T-helper 2 cell treated with Interferon-gamma antibody and Interleukin-4, amounts not matched to agents 5 μg/mL and 100 μg/mL, for 36 hours (primary cell): ENCODE measurements around the gene ENO3.

Experiments
- DNase-seq: peaks from one replicate; pipeline ENCODE4 v3.0.0; 2021; ENCODE audit warnings: low spot score
- H3K27ac Mint-ChIP-seq: one replicate; pipeline ENCODE4 v1.8.0; 2021; ENCODE audit warnings: mild to moderate bottlenecking, mixed read lengths
- H3K27me3 Mint-ChIP-seq: one replicate; pipeline ENCODE4 v1.8.0; 2021; ENCODE audit warnings: low read depth, mixed read lengths
- H3K36me3 Mint-ChIP-seq: one replicate; pipeline ENCODE4 v1.8.0; 2021; ENCODE audit warnings: low read depth, mixed read lengths
- H3K4me1 Mint-ChIP-seq: one replicate; pipeline ENCODE4 v1.8.0; 2021; ENCODE audit warnings: low read depth, mixed read lengths
- H3K4me3 Mint-ChIP-seq: one replicate; pipeline ENCODE4 v1.8.0; 2022; ENCODE audit warnings: mild to moderate bottlenecking, moderate library complexity, mixed read lengths
- H3K9me3 Mint-ChIP-seq: one replicate; pipeline ENCODE4 v1.8.0; 2021; ENCODE audit warnings: mixed read lengths

ENO3 gene

DNA sequence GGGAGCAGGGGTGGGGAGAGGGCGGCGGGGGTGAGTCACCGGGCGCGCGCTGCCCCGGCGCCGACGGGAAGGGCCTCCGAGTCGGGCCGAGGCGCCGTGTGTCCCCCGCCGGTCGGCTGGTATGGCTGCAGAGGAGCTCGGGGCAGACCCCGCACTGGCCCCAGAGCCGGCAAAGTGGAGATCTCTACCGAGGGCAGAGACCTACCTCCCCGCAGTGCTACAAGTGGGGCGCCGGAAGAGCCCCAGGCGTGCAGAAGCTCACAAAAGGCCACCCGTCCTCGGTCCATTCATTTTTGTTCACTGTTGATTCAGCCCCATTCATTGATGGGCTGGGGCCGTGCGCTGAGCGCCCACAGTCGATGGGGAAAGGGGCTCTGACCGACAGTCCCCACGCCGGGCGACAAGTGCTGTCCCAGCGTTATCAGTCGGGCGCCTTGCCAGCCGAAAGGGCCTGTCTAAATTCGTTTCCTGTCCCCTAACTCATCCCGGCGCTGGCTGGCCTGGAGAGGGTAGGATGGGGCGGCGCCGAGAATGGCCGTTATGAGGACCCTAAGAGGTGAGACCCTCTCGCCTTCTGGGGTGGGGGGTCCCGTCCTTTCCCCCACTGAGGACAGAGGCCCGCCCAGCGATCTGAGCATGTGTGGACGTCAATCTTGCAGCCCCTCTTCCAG lies 709 bp upstream of the ENO3 start:
- Mint-ChIP-seq H3K27ac (peak overlapping the region; percentile 88), H3K36me3 (peaks cover 26% of the 10 kb centered on the region)
- no peak for DNase-seq

DNA sequence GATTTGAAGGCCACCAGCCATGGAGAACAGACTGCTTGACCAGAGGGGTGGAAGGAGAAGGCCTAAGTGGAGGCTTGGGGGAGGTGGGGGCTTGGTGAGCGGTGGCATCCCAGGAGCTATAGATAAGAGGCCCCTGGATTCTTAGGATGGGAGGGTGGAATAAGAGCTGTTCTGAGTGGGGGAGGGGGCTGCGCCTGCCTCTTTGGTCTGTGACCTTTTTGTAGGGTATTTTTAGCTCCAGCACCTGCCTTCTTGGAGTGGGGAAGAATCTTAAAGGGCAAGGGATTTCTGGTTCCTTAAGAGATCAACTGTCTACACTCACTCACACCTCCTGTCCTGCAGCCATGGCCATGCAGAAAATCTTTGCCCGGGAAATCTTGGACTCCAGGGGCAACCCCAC lies 567 bp downstream of the ENO3 start:
- H3K4me3 Mint-ChIP-seq: peak overlapping the region; percentile 90
- H3K4me1 Mint-ChIP-seq: peaks cover 16% of the 10 kb centered on the region
- H3K9me3 Mint-ChIP-seq: no peaks in the 10 kb centered on the region
- H3K27me3 Mint-ChIP-seq: no peaks in the 10 kb centered on the region
- no peak for DNase-seq
- H3K27ac Mint-ChIP-seq: peak overlapping the region; percentile 88
- peaks cover 13% of the 10 kb centered on the region for H3K36me3 Mint-ChIP-seq

More for the DNA sequence above, 709 bp upstream of the ENO3 start:
- H3K4me3 Mint-ChIP-seq: peak overlapping the region; percentile 90
- H3K4me1 Mint-ChIP-seq: peaks cover 20% of the 10 kb centered on the region
- H3K9me3 Mint-ChIP-seq: no peaks in the 10 kb centered on the region
- H3K27me3 Mint-ChIP-seq: no peaks in the 10 kb centered on the region

DNA sequence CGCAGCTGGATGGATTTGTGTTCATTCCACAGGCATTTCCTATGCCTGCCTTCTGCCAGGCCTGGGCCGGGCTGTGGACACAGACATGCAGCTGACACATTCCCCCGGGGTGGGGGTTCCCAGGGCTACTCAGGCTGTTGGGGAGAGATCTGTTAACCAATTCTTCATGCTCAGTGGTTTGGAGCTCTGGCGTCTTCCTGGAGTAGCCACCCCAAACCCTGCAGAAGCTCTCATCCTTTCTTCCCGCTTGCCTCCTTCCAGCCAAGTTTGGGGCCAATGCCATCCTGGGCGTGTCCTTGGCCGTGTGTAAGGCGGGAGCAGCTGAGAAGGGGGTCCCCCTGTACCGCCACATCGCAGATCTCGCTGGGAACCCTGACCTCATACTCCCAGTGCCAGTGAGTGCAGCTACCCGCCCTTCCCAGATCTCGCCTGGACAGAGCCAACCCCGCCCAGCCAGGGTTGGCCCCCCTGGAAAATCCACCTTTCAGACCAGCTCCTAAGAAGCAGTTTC lies 2.6 kb downstream of the ENO3 start:
- H3K27me3 Mint-ChIP-seq: no peaks in the 10 kb centered on the region
- H3K36me3 Mint-ChIP-seq: peaks cover 5% of the 10 kb centered on the region
- H3K4me1 Mint-ChIP-seq: peaks cover 19% of the 10 kb centered on the region
- H3K4me3 Mint-ChIP-seq: no peak overlapping the region
- H3K27ac Mint-ChIP-seq: no peak overlapping the region
- H3K9me3 Mint-ChIP-seq: no peaks in the 10 kb centered on the region
- no peak for DNase-seq

DNA sequence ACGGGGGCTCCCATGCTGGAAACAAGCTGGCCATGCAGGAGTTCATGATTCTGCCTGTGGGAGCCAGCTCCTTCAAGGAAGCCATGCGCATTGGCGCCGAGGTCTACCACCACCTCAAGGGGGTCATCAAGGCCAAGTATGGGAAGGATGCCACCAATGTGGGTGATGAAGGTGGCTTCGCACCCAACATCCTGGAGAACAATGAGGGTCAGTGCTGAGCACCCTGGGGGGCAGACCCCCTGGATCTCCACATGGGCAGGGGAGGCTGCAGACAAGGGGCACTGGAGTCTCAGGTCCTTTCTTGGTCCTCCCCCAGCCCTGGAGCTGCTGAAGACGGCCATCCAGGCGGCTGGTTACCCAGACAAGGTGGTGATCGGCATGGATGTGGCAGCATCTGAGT lies 4.2 kb downstream of the ENO3 start:
- Mint-ChIP-seq H3K27me3 (no peaks in the 10 kb centered on the region), H3K27ac (no peak overlapping the region), H3K4me3 (no peak overlapping the region), H3K36me3 (peaks cover 8% of the 10 kb centered on the region), H3K4me1 (peaks cover 17% of the 10 kb centered on the region), H3K9me3 (no peaks in the 10 kb centered on the region)
- DNase-seq: no peak

DNA sequence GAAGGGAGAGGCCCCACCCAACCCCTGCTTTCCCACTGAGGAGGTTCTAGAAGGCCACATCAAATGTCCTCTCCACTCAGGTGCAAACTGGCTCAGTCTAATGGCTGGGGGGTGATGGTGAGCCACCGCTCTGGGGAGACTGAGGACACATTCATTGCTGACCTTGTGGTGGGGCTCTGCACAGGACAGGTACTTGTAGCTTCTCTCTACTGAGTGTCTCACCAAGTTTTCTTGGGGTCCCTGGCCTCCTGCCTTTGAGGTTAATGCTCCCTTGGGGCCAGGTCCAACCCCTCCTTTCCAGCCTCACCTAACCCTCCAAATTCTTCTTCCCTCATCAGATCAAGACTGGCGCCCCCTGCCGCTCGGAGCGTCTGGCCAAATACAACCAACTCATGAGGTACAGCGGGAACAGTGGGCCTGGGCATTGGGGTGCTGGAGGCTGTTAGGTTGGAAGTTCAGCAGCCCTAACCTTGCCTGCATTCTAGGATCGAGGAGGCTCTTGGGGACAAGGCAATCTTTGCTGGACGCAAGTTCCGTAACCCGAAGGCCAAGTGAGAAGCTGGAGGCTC lies 5.7 kb downstream of the ENO3 start:
- Mint-ChIP-seq H3K36me3 (peaks cover 10% of the 10 kb centered on the region), H3K9me3 (no peaks in the 10 kb centered on the region), H3K4me3 (no peak overlapping the region), H3K4me1 (peaks cover 8% of the 10 kb centered on the region), H3K27me3 (no peaks in the 10 kb centered on the region), H3K27ac (no peak overlapping the region)
- no peak for DNase-seq

DNA sequence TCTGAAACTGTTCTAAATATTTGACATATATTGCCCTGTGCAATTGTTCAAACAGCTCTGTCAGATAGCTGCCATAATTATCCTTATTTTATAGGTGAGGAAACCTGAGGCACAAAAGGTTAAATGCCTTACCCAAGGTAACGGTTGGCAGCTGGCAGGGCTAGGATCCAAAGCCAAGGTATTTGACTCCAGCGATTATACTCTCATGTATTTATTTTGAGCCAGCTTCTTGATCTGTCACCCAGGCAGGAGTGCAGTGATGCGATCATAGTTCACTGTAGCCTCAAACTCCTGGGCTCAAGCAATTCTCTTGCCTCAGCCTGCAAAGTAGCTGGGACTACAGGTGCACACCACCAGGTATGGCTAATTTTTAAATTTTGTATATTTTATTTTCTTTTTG lies 7.2 kb downstream of the ENO3 start:
- DNase-seq: no peak
- H3K9me3 Mint-ChIP-seq: no peaks in the 10 kb centered on the region
- peaks cover 6% of the 10 kb centered on the region for H3K4me1 Mint-ChIP-seq
- H3K27ac Mint-ChIP-seq: no peak overlapping the region
- no peaks in the 10 kb centered on the region for H3K27me3 Mint-ChIP-seq
- peaks cover 11% of the 10 kb centered on the region for H3K36me3 Mint-ChIP-seq
- no peak overlapping the region for H3K4me3 Mint-ChIP-seq

DNA sequence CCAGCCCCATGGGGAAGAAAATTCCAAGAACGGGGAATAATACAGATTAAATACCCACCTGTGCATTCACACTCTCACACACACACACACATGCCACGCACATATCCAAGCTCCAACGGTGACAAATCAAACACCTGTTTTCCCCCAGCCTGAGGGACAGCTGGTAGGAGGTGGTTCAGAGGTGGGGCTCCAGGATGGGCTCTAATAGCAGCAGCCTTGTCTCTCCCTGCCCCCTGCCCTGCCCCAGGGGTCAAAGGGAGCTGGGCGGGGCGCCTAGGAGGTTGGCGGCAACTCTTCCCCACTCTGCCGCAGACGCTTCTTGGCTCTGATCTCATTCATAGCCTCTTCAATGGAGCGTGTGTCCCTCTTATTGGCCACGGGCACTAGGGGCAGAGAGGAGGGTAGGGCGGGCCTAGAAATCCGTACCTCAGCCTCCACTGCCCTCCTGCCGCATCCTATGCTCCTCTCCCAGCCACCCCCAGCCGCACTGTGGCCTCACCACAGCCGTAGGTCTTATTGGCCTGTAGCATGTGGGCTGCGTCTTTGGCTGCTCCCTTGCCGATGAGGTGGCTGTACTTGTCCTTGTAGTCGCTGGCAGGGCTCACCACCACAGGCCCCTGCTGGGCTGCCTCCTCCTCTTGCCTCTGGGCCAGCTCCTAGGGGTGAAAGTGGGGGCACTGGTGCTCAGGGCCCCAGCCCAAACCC lies 8.5 kb downstream of the ENO3 start:
- Mint-ChIP-seq H3K27ac (no peak overlapping the region), H3K36me3 (peaks cover 11% of the 10 kb centered on the region), H3K4me3 (no peak overlapping the region), H3K9me3 (no peaks in the 10 kb centered on the region), H3K4me1 (peaks cover 5% of the 10 kb centered on the region), H3K27me3 (no peaks in the 10 kb centered on the region)
- no peak for DNase-seq

DNA sequence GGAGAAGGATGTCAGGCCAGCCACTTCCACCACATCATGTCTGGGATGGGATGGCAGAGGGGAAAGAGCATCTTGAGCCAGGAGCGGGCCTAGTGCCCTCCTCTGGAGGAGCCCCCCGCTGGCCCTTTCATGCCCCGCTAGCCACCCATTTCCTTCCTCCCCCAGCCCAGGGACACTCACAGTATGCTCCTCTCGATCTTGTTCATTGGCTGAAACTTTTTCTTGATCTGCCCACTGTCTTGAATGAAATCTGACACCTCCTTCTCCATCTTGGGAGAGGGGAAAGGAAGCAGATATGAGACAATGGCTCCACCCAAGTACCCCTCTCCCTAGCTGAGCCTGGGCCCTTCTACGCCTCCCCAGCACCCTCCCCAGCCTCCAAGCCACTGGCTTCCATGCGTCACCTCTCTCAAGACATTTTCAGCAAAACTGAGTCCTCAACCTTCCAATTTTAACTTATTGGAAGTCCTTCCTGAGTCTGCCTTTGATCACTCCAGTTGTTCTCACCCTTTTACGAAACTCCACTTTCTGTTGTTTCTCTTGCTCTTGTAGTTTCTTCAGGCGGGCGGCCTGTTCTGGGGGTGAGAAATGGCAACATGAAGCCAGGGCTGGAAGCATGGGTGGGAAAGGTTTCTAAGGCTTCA lies 9.5 kb downstream of the ENO3 start:
- Mint-ChIP-seq H3K4me3 (no peak overlapping the region), H3K9me3 (no peaks in the 10 kb centered on the region), H3K36me3 (peaks cover 13% of the 10 kb centered on the region), H3K27ac (no peak overlapping the region), H3K27me3 (no peaks in the 10 kb centered on the region), H3K4me1 (peaks cover 5% of the 10 kb centered on the region)
- no peak for DNase-seq

DNA sequence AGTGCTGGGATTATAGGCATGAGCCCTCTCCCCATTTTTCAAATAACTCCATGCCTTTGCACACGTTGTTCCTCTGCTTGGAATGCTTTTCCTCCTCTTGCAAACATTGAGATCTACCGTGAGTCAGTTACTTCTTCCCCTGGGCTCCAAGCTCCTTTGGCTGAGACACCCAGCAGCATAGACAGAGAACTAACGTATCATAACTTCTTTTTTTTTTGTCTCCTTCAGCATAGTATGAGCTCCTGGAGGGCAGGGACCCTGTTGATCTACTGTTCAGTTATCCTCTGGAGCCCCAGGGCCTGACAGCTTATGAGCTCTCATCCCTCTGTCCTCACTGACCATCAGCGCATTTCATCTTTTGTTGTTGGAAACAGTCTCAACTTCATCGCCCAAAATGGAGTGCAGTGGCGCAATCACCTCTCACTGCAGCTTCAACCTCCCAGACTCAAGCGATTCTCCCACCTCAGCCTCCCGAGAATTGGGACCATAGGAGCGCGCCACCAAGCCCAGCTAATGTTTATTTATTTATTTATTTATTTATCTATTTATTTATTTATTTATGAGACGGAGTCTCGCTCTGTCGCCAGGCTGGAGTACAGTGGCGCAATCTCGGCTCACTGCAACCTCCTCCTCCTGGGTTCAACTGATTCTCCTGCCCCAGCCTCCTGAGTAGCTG lies 14.5 kb downstream of the ENO3 start:
- peaks cover 17% of the 10 kb centered on the region for H3K36me3 Mint-ChIP-seq
- H3K27me3 Mint-ChIP-seq: no peaks in the 10 kb centered on the region
- no peak for DNase-seq
- H3K9me3 Mint-ChIP-seq: no peaks in the 10 kb centered on the region
- no peak overlapping the region for H3K27ac Mint-ChIP-seq
- peaks cover 5% of the 10 kb centered on the region for H3K4me1 Mint-ChIP-seq
- peak overlapping the region; percentile 35 for H3K4me3 Mint-ChIP-seq

DNA sequence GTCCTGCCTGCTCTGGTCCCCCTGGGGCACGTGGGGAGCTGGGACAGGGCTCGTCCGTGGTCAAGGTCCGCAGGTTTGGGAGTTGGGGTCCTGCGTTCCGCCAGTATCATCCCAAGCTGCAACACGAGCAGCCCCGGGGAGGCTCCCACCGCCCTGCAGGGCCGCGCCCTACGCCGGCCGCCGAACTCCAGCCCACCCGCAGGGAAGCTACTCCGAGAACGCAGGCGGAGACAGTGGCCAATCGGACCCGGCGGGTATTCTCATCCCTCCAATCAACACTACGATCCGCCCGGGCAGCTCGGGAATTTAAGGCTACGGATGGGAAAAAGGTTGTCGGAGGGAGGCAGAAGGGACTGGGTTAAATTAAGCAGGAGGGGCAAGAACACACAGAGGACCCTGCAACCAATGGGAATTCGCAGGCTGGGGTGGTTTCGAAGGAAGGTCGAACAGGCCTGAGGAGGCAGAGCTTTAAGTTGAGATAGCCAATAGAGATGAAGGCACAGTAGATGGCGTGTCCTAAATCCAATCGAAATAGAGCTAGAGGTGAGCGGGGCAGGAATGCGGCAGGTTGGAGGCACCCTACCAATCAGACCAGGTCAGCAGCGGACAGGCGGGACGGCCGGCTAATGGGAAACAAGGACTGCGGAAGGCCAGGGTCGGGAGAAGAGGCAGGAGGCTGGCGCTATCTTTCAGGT lies 16.1 kb downstream of the ENO3 start:
- peak; percentile 95 for DNase-seq
- Mint-ChIP-seq H3K27me3 (no peaks in the 10 kb centered on the region), H3K36me3 (peaks cover 22% of the 10 kb centered on the region), H3K9me3 (no peaks in the 10 kb centered on the region), H3K27ac (no peak overlapping the region), H3K4me3 (no peak overlapping the region), H3K4me1 (peaks cover 6% of the 10 kb centered on the region)

DNA sequence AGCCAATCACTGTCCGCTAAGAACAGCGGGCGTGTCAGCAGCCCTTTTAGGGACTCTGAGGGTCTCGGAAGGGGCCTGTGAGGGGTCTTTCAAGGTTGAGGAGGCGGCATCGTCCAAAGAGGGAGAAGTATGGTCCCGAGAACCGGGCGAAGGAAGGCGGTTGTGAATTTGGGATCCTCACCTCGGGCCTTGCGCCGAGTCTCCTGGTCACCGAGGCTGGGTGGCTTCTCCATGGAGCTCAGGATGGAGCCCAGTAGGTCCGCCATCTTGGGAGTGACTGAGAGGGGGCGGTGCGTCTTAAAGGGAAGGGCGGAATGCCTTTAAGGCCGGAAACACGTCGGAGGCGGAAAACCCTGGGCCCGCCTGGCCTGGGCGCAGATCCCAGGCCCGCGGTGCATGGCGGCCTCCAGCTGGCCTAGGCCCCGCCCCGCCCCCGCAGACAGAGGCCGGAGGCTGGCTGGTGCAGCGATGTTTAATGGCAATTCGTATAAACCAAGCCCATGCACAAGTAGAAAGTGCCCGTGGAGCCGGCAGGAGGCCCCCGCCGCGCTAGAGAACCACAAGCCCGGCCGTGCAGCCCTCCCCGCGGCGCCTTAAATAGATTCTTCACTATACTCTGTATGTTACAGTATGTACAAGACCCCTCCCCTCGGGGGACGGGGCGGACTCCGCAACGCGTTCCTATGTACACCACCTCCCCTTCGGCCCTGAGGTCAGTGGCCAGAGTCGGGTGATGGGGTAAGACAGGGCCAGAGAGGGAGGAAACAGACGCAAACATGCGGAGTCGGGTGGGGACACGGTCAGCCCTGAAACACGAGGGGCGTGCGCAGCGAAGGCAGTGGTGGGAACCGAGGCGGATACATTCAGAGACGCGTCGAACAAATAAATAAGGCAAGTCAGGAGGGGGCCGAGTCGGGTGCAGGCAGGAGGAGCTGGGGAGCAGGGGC lies 16.9 kb downstream of the ENO3 start, which contains the start of gene SPAG7:
SPAG7 (minus strand) TSS at position 279 of the 947 bp plus-strand sequence; CDS start at position 266, 13 bp downstream.
- no peaks in the 10 kb centered on the region for H3K9me3 Mint-ChIP-seq
- H3K27me3 Mint-ChIP-seq: no peaks in the 10 kb centered on the region
- H3K27ac Mint-ChIP-seq: no peak within 1 kb of the TSS
- peaks cover 6% of the 10 kb centered on the region for H3K4me1 Mint-ChIP-seq
- H3K36me3 Mint-ChIP-seq: peaks cover 30% of the 10 kb centered on the region
- no peak within 1 kb of the TSS for H3K4me3 Mint-ChIP-seq
- DNase-seq: peak; percentile 94

DNA sequence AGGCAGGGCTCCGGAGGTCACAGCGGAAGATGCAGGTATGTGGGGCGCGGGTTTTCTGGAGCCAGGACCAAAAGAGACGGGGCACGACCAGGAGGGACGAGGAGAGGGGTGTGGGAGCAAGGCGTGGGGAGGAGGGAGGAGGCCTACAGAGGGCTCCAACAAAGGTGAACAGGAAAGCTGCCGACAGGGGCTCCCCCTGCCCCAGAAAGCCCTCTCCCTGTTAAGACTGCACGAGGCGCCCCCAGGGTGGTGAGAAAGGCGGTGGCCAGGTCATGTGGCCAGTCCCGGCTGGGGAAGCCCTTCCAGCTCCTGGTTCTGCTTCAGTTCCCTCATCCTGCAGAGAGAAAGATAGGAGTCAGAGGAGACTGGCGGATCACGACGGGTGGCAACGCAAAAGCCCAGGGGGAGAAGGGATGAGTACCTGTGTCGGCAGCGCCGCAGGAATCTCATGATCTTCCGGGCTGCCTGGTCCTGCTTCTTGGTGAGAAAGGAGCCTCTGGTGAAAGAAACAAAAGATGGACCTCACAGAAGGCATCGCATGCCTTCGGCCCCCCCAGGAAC lies 17.6 kb downstream of the ENO3 start:
- DNase-seq: no peak
- Mint-ChIP-seq H3K27ac (no peak overlapping the region), H3K36me3 (peaks cover 34% of the 10 kb centered on the region), H3K4me1 (peaks cover 6% of the 10 kb centered on the region), H3K9me3 (no peaks in the 10 kb centered on the region), H3K4me3 (no peak overlapping the region), H3K27me3 (no peaks in the 10 kb centered on the region)
